GM18909 (cell line): ENCODE measurements around the gene NEK6.

ENCODE experiments used
- ATAC-seq: cut with Tn5 transposase; IDR thresholded peaks from one replicate; pipeline ENCODE4 v1.9.1; 2021; ENCODE audit warnings: mild to moderate bottlenecking; ENCODE audit not compliant: unreplicated experiment, poor library complexity

Gene NEK6

GRCh38 chr9:124334568-124335319 lies 77.0 kb downstream of the NEK6 start:
- no peak for ATAC-seq

DNA sequence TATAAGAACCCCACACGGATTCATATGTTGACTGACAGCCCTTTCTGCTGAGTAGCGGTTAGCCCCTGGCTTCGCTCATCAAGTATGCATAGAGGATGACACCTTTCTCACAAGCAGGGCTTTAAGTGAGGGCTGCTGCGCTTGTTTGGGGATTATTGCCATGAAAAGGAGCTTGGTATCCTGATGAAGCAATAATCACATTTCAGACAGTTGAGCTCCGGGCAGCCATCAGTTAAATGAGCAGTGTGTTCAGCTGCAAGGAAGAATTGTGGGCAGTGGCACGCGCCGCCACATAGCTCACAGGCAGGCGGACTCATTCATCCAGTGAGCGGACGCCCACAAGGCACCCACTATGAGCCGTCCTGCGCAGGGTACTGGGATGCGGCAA lies 77.6 kb downstream of the NEK6 start:
- ATAC-seq: no peak

- no peak for ATAC-seq
Observed at GRCh38 chr9:124337562-124337961, 79.8 kb downstream of the NEK6 start.

- no peak for ATAC-seq
Observed at GRCh38 chr9:124339603-124340146, 81.9 kb downstream of the NEK6 start.

GRCh38 chr9:124340219-124341069 lies 82.7 kb downstream of the NEK6 start:
- ATAC-seq: no peak

DNA sequence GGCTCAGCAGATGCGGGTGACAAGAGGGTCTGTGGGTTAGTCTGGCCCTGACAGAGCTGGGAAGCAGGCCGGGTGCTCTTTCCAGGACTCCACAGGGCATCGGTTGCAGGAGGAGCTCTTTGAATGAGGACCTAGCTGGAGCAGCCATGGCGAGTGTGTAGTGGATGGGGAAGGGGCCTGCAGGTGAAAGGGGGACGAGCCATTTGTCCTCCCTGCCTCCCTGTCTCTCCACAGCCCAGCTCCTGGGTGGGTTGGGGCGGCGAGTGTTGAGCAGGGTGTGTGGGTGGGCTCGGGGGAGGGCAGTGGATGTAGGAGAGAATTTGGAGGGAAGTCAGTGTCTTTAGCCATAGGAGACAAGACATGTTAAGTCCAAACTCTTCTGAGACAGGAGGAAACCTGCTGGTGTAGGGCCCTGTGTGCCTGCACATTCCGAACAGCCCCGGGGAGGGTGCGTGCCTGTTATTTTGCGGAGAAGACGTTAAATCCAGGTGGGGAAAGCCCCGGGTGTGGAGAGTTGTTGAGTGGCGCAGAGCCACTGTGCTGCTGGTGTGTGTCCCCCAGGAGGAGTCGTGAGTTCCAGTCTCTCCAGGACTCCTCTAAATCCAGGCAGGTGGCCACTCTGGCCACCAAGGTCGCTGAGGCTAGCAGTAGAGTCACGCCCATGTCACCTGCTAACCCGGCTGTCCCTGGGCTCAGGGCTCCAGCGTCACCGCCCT lies 83.9 kb downstream of the NEK6 start:
- ATAC-seq: no peak

GRCh38 chr9:124342402-124342775 lies 84.6 kb downstream of the NEK6 start:
- no peak for ATAC-seq

DNA sequence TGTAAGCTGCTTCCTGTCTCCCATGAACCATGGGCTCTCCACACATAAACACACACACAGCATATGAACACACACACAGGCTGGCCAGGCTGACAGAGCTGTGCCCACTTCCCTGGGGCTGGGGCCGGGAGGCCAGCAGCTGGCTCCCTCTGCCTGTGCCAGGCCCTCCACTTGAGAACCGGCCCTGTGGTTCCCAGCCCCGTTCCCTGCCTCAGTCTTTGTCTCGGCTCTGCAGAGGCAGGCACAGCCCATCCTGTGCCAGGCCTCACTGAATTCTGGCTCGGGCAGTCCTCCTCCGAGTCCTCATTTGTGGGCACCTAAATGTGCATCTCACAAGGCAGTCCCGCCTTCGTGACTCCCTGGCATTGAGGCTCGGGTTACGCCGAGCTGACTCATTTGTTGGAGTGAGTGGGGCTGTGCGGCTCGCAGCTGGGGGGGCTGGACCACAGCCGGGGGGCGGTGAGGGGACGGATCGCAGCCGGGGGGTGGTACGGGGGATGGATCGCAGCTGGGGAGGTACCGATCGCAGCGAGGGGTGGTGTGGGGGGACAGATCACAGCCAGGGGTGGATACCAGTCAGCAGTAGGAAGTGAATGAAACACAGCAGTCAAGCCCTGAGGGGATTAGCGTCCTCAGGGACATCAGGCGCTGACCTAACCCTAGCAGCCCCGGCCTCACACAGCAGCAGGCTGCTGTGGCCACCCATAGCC lies 85.2 kb downstream of the NEK6 start:
- ATAC-seq: no peak

DNA sequence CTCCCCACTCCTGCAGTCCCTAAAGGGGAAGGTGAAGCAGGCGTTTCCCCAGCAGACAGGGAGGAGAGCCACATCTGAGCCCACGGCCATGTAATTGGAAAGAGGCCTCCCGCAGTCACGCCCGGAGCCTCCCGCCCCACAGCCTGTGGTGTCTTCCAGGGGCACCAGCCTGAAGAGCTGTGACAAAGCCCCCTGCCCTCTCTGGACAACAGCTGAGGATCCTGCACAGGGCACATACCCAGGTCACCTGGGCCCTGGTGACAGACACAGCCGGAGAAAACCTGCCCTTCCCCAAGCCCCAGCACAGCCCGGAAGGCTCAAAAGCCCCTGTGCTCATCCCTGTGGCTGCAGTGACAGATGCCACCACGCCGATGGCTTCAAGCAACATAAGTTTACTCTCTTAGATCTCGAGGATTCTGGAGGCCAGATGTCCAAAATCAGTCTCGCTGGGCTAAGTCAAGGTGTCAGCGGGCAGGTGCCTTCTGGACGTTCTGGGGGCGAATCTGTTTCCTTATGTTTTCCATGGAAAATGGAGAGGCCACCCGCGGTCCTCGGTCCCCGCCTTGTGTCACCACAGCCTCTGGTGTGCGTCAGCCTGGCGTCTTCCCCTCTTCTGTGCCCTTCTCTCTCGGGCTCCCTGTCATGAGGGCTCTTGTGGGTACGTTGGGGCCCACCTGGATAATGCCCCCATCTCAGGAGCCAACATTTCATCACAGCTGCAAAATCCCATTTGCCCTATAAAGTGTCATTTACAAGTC lies 86.0 kb downstream of the NEK6 start:
- ATAC-seq: no peak

GRCh38 chr9:124344291-124345050 lies 86.7 kb downstream of the NEK6 start:
- ATAC-seq: no peak

GRCh38 chr9:124345063-124345462 lies 87.3 kb downstream of the NEK6 start:
- no peak for ATAC-seq

DNA sequence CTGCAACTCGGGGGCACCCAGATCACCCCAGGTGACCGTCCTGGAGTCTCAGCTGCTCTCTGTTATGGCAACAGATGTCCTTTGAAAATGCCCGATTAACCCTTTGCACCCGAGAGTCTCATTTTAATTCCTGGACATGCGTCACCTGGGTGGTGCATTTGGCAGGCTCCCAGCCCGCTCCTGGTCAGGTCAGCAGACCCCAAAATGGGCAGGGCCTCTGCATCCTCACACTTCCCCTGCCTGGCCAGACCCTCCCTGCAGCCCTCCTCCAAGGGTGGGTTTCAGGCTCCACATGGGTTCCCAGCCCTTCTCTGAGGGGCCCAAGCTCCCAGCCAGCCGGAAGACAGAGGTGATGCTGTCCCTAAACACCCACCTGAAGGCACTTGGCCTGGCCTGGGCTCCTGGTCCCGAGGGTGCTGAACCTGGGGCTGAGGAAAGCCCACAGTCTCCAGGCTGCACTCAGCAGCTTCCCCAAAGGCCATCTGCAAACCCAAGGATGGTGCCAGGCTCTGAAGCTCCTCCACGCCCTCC lies 88.1 kb downstream of the NEK6 start:
- ATAC-seq: no peak

- no peak for ATAC-seq
Observed at GRCh38 chr9:124346347-124347163, 88.8 kb downstream of the NEK6 start.

- no peak for ATAC-seq
Observed at GRCh38 chr9:124347206-124347967, 89.6 kb downstream of the NEK6 start.

DNA sequence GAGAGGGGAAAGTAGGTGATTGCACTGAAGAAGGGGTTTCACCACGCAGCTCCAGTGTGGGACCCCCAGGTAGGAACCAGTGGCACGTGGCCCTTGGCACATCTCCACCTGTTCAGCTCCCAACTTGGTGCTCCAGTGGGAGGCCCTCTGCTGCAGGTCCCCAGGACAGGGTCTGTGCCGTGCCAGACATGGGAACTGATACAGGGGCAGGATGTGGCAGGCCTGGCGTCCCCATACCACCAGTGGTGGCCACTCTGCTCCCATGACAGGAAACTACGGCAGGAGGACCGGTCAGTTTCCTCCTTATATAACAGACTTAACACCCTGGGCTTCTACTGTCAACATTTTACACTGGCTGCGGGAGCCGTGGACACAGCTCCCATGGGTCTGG lies 90.2 kb downstream of the NEK6 start:
- ATAC-seq: no peak

DNA sequence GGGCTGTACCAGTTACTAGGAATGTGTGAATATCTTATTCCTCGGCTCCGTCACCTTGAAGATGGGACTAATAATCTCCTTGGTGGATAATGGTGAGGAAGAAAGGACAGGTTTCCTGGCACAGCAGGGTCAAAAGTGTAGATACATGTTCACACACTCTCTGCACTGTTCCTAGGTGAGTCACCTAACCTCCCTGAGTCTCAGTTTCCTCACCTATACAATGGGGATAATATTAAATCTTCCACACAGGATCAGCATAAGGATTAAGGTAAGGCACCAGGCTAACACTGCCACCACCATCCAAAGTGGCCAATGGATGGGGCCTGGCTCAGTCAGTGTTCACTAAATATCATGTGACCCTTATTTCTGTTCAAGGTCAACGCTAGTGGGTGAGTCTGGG lies 90.6 kb downstream of the NEK6 start:
- ATAC-seq: no peak

DNA sequence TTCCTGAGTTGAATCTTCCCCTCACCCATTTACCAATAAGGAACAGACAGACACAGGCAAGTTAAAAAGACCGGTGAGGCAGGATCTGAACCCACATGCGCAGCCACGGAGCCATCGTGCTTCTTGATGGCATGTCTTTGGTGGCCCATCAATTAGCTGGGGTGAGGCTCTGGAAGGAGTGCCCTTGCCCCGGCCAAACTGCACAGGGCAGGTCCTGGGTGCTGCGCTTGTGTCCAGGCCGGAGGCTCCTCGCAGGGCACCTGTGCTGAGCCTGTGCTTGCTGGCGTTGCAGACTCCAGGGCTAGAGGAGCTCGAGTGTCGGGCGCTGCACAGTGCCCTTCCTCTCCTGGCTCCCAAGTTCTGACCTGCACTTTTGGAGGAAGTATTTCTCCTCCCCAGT lies 91.1 kb downstream of the NEK6 start:
- ATAC-seq: no peak
